ENCODE results near the gene DYRK3.
"Not testable (repeated sequence)": the region's sequence is repeated elsewhere in the genome, so short reads cannot be mapped to it uniquely, and the experiment has no call there.

Gene DYRK3
- total RNA-seq, result 20.5 to 22.1 reads per million in 2 experiments

GRCh38 chr1:206635080-206635977, at the start of gene DYRK3:
Gene DYRK3 (plus strand): TSS chr1:206635536. CDS start chr1:206635704, 168 bp downstream.
- DNase-seq (ENCODE audit: low read depth), result peak; percentile 85

GRCh38 chr1:206586501-206587445, 48.6 kb upstream of the DYRK3 start:
- no peak for DNase-seq (ENCODE audit: low read depth)

GRCh38 chr1:206587904-206588303, 47.4 kb upstream of the DYRK3 start:
- no peak for DNase-seq (ENCODE audit: low read depth)

GRCh38 chr1:206588492-206588891, 46.8 kb upstream of the DYRK3 start:
- DNase-seq (ENCODE audit: low read depth), result no peak

GRCh38 chr1:206589206-206589605, 46.1 kb upstream of the DYRK3 start:
- no peak for DNase-seq (ENCODE audit: low read depth)

- DNase-seq (ENCODE audit: low read depth), result no peak
Observed at GRCh38 chr1:206590025-206590758, 45.1 kb upstream of the DYRK3 start.

GRCh38 chr1:206591226-206591625, 44.1 kb upstream of the DYRK3 start:
- DNase-seq (ENCODE audit: low read depth), result no peak

- no peak for DNase-seq (ENCODE audit: low read depth)
Observed at GRCh38 chr1:206591696-206592095, 43.6 kb upstream of the DYRK3 start.

GRCh38 chr1:206593351-206593925, 41.9 kb upstream of the DYRK3 start:
- no peak for DNase-seq (ENCODE audit: low read depth)

GRCh38 chr1:206595581-206596318, 39.6 kb upstream of the DYRK3 start:
- DNase-seq (ENCODE audit: low read depth), result no peak

- no peak for DNase-seq (ENCODE audit: low read depth)
Observed at GRCh38 chr1:206596319-206596666, 39.0 kb upstream of the DYRK3 start.

GRCh38 chr1:206600527-206600926, 34.8 kb upstream of the DYRK3 start:
- DNase-seq (ENCODE audit: low read depth), result no peak

GRCh38 chr1:206604861-206605260, 30.5 kb upstream of the DYRK3 start:
- no peak for DNase-seq (ENCODE audit: low read depth)

GRCh38 chr1:206606867-206607266, 28.5 kb upstream of the DYRK3 start:
- no peak for DNase-seq (ENCODE audit: low read depth)

GRCh38 chr1:206608108-206608698, 27.1 kb upstream of the DYRK3 start:
- DNase-seq (ENCODE audit: low read depth), result peak; percentile 49

GRCh38 chr1:206609229-206609991, 25.9 kb upstream of the DYRK3 start:
- no peak for DNase-seq (ENCODE audit: low read depth)

- peak; percentile 91 for DNase-seq (ENCODE audit: low read depth)
Observed at GRCh38 chr1:206612129-206612876, 23.0 kb upstream of the DYRK3 start, which contains the start of gene EIF2D. Gene EIF2D (minus strand): TSS chr1:206612465. CDS start chr1:206612342, 123 bp downstream.

GRCh38 chr1:206626396-206626795, 8.9 kb upstream of the DYRK3 start:
- not testable (repeated sequence) for DNase-seq (ENCODE audit: low read depth)

GRCh38 chr1:206628916-206629315, 6.4 kb upstream of the DYRK3 start:
- DNase-seq (ENCODE audit: low read depth), result no peak
